NCI-H524 (cell line): ENCODE results near the gene NCAN.

Experiments
- DNase-seq, 2 experiments: peaks; one replicate each; lab custom pipeline; 2025; lab: John Stamatoyannopoulos, UW

Gene NCAN

GRCh38 chr19:19285686-19286085, 73.9 kb downstream of the NCAN start:
- DNase-seq: no peak

GRCh38 chr19:19292607-19293006, 80.8 kb downstream of the NCAN start:
- DNase-seq: no peak

GRCh38 chr19:19294914-19295313, 83.2 kb downstream of the NCAN start:
- DNase-seq: no peak

- no peak for DNase-seq
These were observed 85.4 kb downstream of the NCAN start for GRCh38 chr19:19296953-19297689.

- no peak for DNase-seq
These were observed 86.0 kb downstream of the NCAN start for GRCh38 chr19:19297759-19298158.

GRCh38 chr19:19300613-19301012, 88.9 kb downstream of the NCAN start:
- no peak for DNase-seq
